ENCODE measurements around the gene LRRC32. TPM values are rescaled to one million over a fixed set of nuclear protein-coding genes. Genes with fewer than 3 reads are reported as not detected.

LRRC32 gene
- total and polyA plus RNA-seq, 2 of the 4 experiments (the other 2 are of a cell fraction), result 5.2 to 13.7 TPM

GRCh38 chr11:76638270-76639197 is 32.0 kb downstream of the LRRC32 start:
- Histone ChIP-seq H4K91ac (ENCODE audit: insufficient read depth, low read depth, low read length) (no peak overlapping the region), H3K36me3 (ENCODE audit: control insufficient read depth, insufficient read depth, low read length) (no peaks in the 10 kb centered on the region), H3K18ac (ENCODE audit: low read depth, low read length) (no peak overlapping the region), H2BK15ac (ENCODE audit: low read depth, low read length) (no peak overlapping the region), H3K79me1 (ENCODE audit: low read depth in 1 of 2, low read length in 2 of 2) (no peaks in the 10 kb centered on the region), H4K20me1 (ENCODE audit: insufficient read depth, low read length) (no peaks in the 10 kb centered on the region), H2BK5ac (ENCODE audit: low read depth, low read length, poor library complexity, severe bottlenecking) (no peak overlapping the region), H2AK9ac (replicated peaks; ENCODE audit: low read depth, low read length, poor library complexity) (no peak overlapping the region), H3K27me3 (ENCODE audit: control insufficient read depth, insufficient read depth, low read length) (peaks cover 15% of the 10 kb centered on the region; the same call in 1 of the 2 replicates), H2BK20ac (ENCODE audit: low read depth, low read length) (no peak overlapping the region), H2AK5ac (ENCODE audit: low read depth, low read length) (peak overlapping the region; percentile 39; the same call in 1 of the 2 replicates), H3K9me1 (ENCODE audit: insufficient read depth, low read length) (no peaks in the 10 kb centered on the region), H2BK120ac (ENCODE audit: low read depth, low read length) (no peak overlapping the region), H3K27ac (ENCODE audit: insufficient read depth, low read length) (no peak overlapping the region), H3K56ac (ENCODE audit: extremely low read depth, insufficient read depth, low read length) (no peak overlapping the region), H4K5ac (ENCODE audit: low read depth, low read length) (no peak overlapping the region), H3K23ac (ENCODE audit: low read depth, low read length) (no peak overlapping the region), H3K4me1 (ENCODE audit: control insufficient read depth, insufficient read depth, low read length) (peaks cover 3% of the 10 kb centered on the region; the same call in 1 of the 2 replicates), H4K8ac (ENCODE audit: low read depth in 2 of 2, low read length in 2 of 2) (no peak overlapping the region), H3K4me3 (ENCODE audit: insufficient read depth, low read depth, low read length) (no peak overlapping the region), H3K4me2 (ENCODE audit: low read depth, low read length) (no peak overlapping the region), H3K14ac (replicated peaks; ENCODE audit: low read depth, low read length) (no peak overlapping the region), H3K4ac (ENCODE audit: low read depth, low read length) (no peak overlapping the region), H3K9ac (ENCODE audit: low read depth, low read length) (no peak overlapping the region), H3K9me3 (ENCODE audit: control insufficient read depth, insufficient read depth, low read length) (no peaks in the 10 kb centered on the region), H2AFZ (replicated peaks; ENCODE audit: low read length, poor library complexity) (no peak overlapping the region)
- 63% methylated on average over 3 of the region's 11 CpGs; no CpG with 5 or more reads in 1 of the 2 experiments for WGBS, 2 experiments (ENCODE audit: extremely low coverage in 2 of 2, insufficient read length in 1 of 2)
- dilution Hi-C loops (cut with HindIII; ENCODE audit: low sequenced_read_pairs, unreplicated experiment), result no loop called here
- DNase-seq, result no peak
- CTCF ChIA-PET, result no interaction called here
- POLR2A ChIA-PET (ENCODE audit: unreplicated experiment), result no interaction called here
- intact Hi-C loops (cut with micrococcal nuclease), result no loop called here
- BruUV-seq (replicated peaks), result no TSS peak
- ATAC-seq (ENCODE audit: low read depth), result no peak
- TF ChIP-seq MXI1 (IDR thresholded peaks at IDR 0.05; ENCODE audit: borderline replicate concordance, low read depth, low read length) (no peak), RCOR1 (IDR thresholded peaks at IDR 0.05; ENCODE audit: insufficient replicate concordance, low read length) (no peak), FOS (IDR thresholded peaks at IDR 0.05; ENCODE audit: low read depth, low read length) (no peak), BHLHE40 (IDR thresholded peaks at IDR 0.05; ENCODE audit: low read depth, low read length) (no peak), MAFK (IDR thresholded peaks at IDR 0.05; ENCODE audit: low read depth, low read length) (no peak), RFX5 (IDR thresholded peaks at IDR 0.05; ENCODE audit: low read depth, low read length) (no peak), CHD1 (IDR thresholded peaks at IDR 0.05; ENCODE audit: low read depth, low read length) (no peak), SMC3 (IDR thresholded peaks at IDR 0.05; ENCODE audit: low read depth, low read length) (no peak), POLR2A (IDR thresholded peaks at IDR 0.05; ENCODE audit: low read depth, low read length) (no peak)
- in situ Hi-C loops (cut with MboI; ENCODE audit: low sequenced_read_pairs), result no loop called here

Measured in IMR-90 (cell line).